VCaP (cell line): Measurements from ENCODE around the gene NUCKS1.
A peak's percentile ranks its signal among the peaks of the same experiment; 100 is the strongest.

ENCODE experiments used
- H3K27ac ChIP-seq: fragments of 450-650 bp; 2 replicates; pipeline ENCODE4 v1.5.1; 2017
- CTCF ChIP-seq: fragments of 450-650 bp; conservative IDR thresholded peaks from 2 replicates; pipeline ENCODE4 v1.5.1; 2017; ENCODE audit warnings: mild to moderate bottlenecking, moderate library complexity

Gene NUCKS1

DNA sequence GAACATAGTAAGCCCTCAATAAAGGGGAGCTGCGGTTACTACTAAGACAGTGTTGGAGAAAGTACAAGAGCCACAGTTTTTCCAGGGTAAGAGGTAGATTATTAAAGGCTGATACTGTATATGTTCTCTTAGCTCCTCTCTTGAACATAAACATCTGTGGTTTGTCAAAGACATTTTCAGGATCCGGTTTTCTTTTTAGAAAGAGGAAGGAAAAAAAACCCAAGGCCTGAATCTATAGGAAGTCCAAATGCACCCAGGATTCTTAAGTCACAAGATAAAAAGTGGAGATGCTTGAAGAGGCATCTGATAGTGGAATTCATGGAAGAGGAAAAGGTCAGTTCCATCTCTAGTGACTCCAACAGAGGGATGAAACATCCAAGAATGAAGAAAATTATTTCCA is 45.1 kb downstream of the NUCKS1 start:
- TF ChIP-seq CTCF = no peak
- peak overlapping the region; percentile 89 for H3K27ac ChIP-seq

DNA sequence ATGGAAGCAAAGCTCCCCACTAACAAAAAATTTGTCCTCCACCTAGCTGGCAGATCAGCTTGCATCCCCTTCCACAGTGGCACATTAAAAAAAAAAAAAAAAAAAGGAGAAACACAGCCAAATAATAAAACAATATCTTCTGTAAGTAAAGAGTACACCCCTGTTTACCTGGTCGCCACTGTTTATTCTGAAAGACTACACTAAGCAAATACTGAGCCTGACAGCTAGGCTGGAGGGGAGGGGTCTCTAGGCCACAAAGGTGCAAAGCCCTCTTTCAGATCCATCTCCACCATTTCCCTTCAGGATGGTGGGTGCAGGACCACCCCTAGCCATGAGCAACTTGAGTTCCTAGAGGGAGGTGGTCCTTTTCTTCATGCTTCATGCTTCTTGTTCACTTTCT is 46.9 kb downstream of the NUCKS1 start:
- no peak for TF ChIP-seq CTCF
- peak overlapping the region; percentile 89 for H3K27ac ChIP-seq

DNA sequence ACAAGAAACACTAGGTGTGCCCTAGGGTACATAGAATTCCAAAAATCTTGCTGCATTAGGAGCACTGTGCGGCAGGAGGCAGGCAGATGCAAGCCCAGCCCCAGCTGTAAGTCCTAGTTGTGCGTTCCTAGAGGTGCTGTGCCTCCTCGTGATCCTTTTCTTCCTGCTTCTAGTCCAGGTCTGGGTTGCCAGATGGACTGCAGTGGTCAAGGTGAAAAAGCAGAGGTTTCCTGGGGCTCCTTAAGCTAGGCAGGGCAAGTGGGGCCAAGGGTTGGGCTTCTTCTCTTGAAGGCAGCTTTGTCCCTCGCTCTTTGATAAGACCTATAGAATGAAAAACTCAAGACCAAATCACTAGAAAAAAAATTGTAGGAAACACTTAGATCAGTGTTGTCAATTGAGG is 48.1 kb downstream of the NUCKS1 start:
- peak overlapping the region; percentile 89 for H3K27ac ChIP-seq
- no peak for TF ChIP-seq CTCF

DNA sequence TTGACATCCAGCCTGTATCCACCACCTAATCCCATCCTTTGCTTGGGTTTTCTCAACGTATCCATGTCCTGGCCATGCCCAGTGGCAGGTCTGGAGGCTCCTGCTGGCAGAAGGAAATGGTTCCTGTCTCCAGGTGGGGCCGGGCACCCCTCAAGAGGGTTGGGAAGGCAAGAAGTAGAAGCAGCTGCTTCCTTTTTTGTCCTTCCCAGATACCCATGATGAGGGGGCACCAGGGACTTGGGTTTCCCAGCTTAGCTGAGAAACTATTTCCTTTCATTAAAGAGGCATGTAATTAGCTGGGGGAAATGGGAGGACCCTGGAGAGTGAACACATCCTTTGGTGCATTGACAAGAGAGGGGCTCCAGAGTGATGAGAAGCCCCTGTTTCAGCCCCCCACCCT is 48.6 kb downstream of the NUCKS1 start:
- no peak for TF ChIP-seq CTCF
- H3K27ac ChIP-seq = peak overlapping the region; percentile 89

DNA sequence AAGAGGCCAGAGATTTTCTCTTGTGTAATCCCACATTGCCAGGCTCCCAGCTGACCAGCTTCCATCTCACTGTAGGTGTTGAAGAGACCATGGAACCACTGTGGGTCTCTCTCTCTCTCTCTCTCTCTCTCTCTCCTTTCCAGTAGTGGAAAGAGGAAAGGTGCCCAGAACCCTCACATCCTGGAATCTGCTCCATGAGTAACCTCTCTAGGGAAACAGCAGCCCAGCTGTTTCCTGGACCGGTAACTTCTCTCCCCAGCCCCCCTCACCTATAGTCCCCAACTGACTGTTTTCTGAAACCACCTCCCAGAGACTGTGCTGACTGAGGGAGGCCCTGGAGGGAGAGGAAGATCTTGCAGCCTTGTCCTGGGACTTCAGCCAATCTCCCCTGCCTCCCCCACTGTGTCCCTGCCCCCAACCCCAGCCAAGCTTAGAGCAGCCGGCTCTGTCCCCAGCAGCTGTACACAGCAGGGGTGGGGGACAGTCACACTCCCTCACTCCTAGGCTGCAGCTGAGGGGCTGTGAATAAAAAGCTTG is 49.0 kb downstream of the NUCKS1 start:
- TF ChIP-seq CTCF = no peak
- H3K27ac ChIP-seq = peak overlapping the region; percentile 89

GRCh38 chr1:205699416-205699815 is 50.6 kb downstream of the NUCKS1 start:
- peak overlapping the region; percentile 89 for H3K27ac ChIP-seq
- no peak for TF ChIP-seq CTCF

- H3K27ac ChIP-seq = peak overlapping the region; percentile 89
- no peak for TF ChIP-seq CTCF
Measured at GRCh38 chr1:205698921-205699320, 51.1 kb downstream of the NUCKS1 start.
